Astrocyte of the cerebellum (primary cell): ENCODE measurements around the gene LIN7B.
A peak's percentile ranks its signal among the peaks of the same experiment; 100 is the strongest.

Experiments
- DNase-seq: peaks from one replicate; pipeline ENCODE4 v3.0.0-alpha.2; 2011; ENCODE audit warnings: low read depth
- H3K4me3 ChIP-seq: 2 replicates; pipeline ENCODE4 v1.5.1; 2011; ENCODE audit warnings: mild to moderate bottlenecking, low read depth, low read length, moderate library complexity
- CTCF ChIP-seq: IDR thresholded peaks from 2 replicates; pipeline ENCODE4 v1.5.1; 2012; ENCODE audit warnings: low read length, low read depth, moderate library complexity, mild to moderate bottlenecking; ENCODE audit errors: missing control alignments
- in situ Hi-C: cut with HindIII; loops from 2 replicates; pipeline ENCODE4 v1.10.0; 2017; ENCODE audit warnings: low sequenced_read_pairs

Gene LIN7B

GRCh38 chr19:49113762-49114629 lies at the start of gene LIN7B:
LIN7B (plus strand) TSS chr19:49114370; CDS start chr19:49114405, 35 bp downstream.
- TF ChIP-seq CTCF: no peak
- in situ Hi-C loops: loop anchor here (5.0 kb wide), 1 partner anchor 78 kb away; no protein-coding TSS in a partner anchor
- DNase-seq: no peak
- peak within 1 kb of the TSS; percentile 66 for H3K4me3 ChIP-seq

- no peak for DNase-seq
- peak within 1 kb of the TSS; percentile 32 for H3K4me3 ChIP-seq
- TF ChIP-seq CTCF: no peak
- in situ Hi-C loops: no loop called here
These were observed 49.2 kb upstream of the LIN7B start, which contains the start of gene NTF4 for GRCh38 chr19:49064768-49065611. NTF4 (minus strand) TSS chr19:49064818; CDS start chr19:49061997, 2,821 bp downstream.

- no peak for TF ChIP-seq CTCF
- no peak for DNase-seq
- in situ Hi-C loops: no loop called here
- no peak overlapping the region for H3K4me3 ChIP-seq
These were observed 48.2 kb upstream of the LIN7B start for GRCh38 chr19:49065905-49066512.

- no peak overlapping the region for H3K4me3 ChIP-seq
- in situ Hi-C loops: no loop called here
- no peak for DNase-seq
- no peak for TF ChIP-seq CTCF
These were observed 46.6 kb upstream of the LIN7B start for GRCh38 chr19:49067554-49067953.

- no peak for TF ChIP-seq CTCF
- DNase-seq: no peak
- in situ Hi-C loops: no loop called here
- H3K4me3 ChIP-seq: no peak overlapping the region
These were observed 45.1 kb upstream of the LIN7B start for GRCh38 chr19:49069026-49069425.

GRCh38 chr19:49070416-49070815 lies 43.8 kb upstream of the LIN7B start:
- in situ Hi-C loops: no loop called here
- DNase-seq: no peak
- H3K4me3 ChIP-seq: no peak overlapping the region
- no peak for TF ChIP-seq CTCF
